Measurements from ENCODE around the gene SNRNP200.
"Not testable (repeated sequence)": the region's sequence is repeated elsewhere in the genome, so short reads cannot be mapped to it uniquely, and the experiment has no call there.

Gene SNRNP200

DNA sequence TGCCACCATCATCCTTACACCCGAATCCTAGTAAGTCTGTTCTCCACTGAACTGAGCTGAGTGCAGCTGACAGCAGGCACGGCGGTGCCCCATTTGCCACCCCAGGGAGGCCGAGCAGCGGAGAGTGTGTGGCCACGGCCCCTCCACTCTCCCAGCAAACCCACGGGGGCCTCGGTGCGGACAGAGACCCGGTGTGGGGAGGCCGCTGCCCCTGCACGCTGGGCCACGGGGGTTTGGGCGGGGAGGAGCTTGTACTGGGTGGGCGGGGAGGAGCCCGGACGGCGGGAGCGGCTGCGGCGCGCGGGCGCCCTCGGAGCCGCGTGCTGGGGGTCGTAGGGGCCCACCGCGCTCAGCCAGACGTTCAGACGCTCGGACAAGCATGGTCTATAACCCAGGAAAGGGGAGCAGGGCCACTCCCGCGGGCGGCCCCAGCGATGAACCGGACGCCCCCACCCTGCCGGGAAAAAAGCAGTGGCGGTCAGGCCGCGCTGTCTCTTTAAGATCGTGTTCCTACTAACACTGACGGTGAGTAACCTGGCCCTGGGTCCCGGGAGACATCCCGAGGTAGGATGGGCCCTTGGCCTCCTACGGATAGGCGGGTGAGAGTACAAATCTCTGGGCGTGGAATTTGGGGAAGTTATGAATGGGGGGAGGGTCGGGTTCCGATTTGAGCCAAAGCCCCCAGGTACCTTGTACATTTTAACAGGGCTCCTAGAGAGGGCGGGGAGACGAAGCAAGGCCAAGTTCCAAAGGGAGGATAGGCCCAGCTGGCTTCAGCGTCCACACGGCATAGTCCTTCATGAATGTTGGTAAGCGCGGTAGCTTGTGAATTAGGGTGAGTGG lies 19.9 kb upstream of the SNRNP200 start, which contains the start of gene ITPRIPL1:
ITPRIPL1 (plus strand) TSS at position 277 of the 843 bp plus-strand sequence; CDS start at position 800, 523 bp downstream.
- peak in 1 of 2 donors; percentile 30 for DNase-seq (ENCODE audit: low read depth in 1 of 2, low spot score in 1 of 2)

DNA sequence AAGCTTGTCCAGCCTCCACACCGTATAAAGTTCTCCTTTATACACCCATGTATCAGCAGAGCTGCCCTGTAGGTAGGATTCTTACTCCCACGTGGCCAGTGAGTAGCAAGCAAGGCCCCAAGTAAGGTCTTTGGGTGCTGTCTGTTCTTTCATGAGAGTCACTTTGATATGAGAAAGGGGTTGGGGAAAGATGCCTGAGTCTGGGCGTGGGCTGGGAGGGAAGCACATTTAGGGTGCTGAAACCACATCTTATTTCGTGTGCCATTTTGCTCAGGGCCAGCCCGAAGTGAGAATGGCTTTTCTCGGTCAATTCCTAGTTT lies 19.3 kb upstream of the SNRNP200 start:
- no peak for DNase-seq (ENCODE audit: low read depth in 1 of 2, low spot score in 1 of 2)

DNA sequence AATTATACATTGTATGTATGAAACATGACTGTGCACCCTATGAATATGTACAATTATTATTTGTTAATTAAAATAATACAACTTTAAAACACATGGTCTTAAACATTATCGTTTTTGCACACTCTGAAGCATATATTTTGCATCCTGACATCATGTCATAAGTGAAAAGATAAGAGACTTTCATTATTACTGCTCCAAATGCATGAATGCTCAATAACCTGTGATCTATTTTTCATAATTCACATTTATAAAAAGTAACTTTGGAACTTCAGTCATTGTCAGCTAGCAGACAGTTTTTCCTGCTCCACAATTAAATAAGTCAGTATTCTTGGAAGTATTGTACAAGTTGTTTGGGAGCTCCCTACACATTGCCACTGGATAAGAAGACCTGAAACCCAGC lies 18.5 kb upstream of the SNRNP200 start:
- DNase-seq (ENCODE audit: low read depth in 1 of 2, low spot score in 1 of 2): no peak

DNA sequence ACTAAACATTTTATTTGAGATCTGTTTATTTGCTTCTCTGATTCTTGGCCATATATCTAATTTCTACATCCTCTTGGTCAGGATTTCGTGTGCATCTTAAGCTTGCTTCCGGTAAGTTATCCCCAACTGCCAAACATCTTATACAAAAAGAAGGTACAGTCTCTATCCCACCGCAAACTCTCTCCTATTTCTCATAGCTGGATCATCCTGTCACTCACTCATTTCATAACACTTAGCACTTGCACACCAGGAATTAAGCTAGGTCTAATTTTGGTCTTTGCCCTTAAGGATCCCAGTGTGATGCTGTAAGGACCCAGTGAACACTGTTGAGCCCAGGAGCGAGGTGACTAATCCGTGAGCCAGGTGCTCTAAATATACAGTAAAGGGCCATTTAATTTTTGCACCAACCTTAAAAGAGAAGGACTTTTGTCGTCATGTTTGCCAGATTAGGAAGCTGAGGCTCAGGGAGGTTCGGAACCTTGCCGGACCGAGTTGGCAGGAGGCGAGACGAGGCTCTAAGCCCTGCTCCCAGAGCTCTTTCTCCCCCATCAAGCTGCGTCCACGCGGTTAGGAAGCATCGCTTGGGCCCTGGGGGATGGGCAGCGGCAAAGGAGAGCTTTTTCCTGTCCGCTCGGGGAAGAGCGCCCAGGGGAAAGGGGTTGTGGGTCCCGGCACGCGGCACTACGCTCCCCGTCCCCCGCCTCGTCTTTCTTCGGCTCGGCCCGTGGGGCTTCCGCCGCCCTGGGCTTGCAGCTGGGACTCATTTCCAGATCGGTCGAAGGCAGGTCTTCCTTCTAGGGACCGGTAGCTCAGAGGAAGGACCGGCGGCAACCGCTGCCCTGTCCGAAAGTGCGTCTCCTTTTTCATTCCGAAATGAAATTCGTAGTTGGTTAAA lies 15.6 kb upstream of the SNRNP200 start:
- DNase-seq (ENCODE audit: low read depth in 1 of 2, low spot score in 1 of 2): peak in 1 of 2 donors; percentile 21

DNA sequence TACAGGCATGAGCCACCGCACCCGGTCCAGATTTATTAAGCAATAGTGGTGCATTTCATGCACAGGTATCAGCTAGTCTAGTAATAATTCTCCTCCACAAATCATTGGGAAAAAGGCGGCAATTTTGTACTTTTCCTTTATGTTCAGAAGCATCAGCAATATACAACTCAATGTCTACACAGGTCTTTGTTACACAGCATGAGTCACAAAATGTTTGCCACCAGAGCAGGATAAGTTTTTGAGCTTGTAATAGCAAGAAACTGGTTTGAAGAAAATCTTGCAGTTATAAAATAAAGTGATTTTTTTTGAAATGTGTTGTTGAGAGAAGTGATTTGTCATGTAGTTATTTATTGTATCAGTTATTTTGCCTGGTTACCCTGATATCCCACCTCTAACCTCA lies 15.0 kb upstream of the SNRNP200 start:
- no peak for DNase-seq (ENCODE audit: low read depth in 1 of 2, low spot score in 1 of 2)

DNA sequence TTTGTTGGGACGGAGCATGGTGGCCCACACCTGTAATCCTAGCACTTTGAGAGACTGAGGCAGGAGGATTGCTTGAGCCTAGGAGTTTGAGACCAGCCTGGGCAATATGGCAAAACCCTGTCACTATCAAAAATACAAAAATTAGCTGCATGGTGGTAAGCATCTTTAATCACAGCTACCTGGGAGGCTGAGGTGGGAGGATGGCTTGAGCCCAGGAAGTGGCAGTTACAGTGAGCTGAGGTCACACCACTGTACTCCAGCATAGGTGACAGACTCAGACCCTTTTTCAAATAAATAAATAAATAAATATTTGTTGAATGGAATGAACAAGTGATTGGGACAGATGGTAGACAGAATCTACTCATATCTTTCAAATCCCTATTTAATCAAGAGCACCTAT lies 14.1 kb upstream of the SNRNP200 start:
- no peak for DNase-seq (ENCODE audit: low read depth in 1 of 2, low spot score in 1 of 2)

DNA sequence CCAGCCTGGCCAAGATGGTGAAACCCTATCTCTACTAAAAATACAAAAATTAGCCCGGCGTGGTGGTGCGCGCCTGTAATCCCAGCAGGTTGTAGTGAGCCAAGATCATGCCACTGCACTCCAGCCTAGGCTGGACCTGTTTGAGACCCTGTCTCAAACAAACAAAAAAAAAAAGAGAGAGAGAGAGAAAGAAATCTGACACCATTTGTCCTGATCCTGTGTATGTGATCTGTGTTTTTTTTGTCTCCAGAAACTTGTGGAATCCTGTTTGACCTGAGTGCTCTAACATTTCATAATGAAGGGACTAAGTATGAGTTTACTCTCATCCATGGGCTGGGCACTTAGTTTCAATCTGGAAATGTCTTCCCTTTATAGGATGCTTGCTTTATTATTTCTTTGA lies 13.4 kb upstream of the SNRNP200 start:
- DNase-seq (ENCODE audit: low read depth in 1 of 2, low spot score in 1 of 2): no peak

DNA sequence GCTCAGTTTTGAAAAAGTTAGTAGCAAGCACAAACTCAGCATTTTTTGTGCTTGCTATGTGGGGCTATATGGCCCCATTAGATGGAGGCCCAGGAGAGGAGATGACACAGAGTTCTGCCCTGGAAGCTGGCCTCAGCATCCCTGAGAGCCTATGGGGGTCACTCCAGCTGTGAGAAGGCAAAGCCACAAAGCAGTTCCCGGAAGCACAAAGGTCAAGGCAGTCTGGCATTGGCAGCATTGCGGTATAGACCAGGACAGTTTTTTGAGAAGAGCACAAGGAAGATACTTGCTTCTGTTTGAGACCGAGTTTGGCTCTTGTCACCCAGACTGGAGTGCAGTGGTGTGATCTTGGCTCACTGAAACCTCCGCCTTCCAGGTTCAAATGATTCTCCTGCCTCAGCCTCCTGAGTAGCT lies 12.2 kb upstream of the SNRNP200 start:
- DNase-seq (ENCODE audit: low read depth in 1 of 2, low spot score in 1 of 2): no peak

DNA sequence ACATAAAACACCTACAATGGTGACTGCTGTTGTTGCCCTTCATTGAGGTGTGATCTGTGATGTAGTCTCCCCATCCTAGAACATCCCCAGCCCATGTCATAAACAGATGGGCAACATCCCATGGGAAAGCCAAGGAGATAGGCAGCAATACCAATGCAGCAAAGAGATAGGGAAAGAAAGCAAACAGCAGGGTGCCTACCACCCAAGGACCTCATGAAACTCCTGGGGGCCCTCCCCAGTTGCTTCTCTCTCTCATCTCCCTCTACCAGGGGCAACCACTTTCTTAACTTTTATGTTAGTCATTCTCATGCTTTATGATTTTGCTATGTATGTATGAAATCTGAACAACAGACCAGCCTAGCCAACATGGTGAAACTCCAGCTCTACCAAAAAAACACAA lies 11.7 kb upstream of the SNRNP200 start:
- no peak for DNase-seq (ENCODE audit: low read depth in 1 of 2, low spot score in 1 of 2)

DNA sequence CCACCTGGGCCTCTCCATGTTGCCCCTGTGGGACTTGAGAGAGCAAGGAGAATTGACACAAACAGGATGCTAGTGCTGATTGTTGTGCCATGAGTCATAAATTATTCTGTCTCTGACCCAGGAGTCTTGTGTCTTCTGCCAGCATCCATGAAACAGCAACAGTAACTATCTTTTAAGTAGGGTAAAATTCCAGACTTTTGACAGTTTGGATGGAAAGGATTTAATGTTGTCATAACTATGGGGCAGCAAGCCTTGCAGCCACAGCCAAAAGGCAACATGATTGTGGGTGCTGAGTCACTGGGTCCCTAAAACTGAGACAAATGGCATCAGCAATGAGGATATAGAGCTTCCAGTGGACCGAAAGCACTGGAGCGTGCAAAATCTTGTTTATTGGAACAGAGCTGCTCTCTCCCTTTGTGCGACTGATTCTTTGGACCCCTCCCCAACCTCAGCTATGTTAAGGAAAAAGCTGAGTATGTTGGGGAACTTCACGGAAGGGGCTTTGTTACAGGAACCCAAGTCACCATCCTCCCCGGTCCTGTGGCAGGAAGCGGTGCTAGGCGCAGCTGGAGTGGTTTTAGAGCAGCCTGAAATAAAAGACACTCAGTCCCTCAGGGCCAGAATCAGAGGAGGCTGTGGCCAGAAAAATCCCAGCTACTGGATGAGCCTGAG lies 10.2 kb upstream of the SNRNP200 start:
- no peak for DNase-seq (ENCODE audit: low read depth in 1 of 2, low spot score in 1 of 2)

DNA sequence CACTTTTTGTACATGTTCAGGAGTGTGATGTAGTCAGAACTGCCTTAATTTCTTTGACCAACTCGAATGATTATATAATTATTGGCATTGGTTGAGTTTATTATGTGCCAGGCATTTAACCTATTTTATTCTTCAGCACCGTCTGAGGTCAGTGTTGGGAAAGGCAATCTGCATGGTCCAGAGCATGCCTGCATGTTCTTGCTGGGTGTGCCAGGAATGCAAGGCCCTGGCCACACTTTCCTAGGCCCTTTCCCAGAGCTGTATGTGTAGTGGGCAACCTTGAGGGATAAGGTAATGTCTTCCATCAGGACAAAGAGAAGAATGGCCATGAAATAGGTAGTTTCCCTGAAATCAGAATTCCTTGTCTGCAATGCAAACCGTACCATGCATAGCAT lies 9.7 kb upstream of the SNRNP200 start:
- DNase-seq (ENCODE audit: low read depth in 1 of 2, low spot score in 1 of 2): no peak

DNA sequence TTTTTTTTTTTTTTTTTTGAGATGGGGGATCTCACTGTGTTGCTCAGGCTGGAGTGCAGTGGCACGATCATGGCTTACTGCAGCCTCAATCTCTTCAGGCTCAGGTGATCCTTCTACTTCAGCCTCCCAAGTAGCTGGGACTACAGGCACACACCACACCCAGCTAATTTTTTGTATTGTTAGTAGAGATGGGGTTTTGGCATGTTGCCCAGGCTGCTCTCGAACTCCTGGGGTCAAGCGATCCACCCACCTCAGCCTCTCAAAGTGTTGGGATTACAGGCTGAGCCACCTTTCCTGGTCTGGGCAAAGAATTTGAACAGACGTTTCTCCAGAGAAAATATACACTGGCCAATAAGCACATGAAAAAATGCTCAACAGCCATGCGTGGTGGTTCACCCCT lies 2.9 kb upstream of the SNRNP200 start:
- DNase-seq (ENCODE audit: low read depth in 1 of 2, low spot score in 1 of 2): no peak

DNA sequence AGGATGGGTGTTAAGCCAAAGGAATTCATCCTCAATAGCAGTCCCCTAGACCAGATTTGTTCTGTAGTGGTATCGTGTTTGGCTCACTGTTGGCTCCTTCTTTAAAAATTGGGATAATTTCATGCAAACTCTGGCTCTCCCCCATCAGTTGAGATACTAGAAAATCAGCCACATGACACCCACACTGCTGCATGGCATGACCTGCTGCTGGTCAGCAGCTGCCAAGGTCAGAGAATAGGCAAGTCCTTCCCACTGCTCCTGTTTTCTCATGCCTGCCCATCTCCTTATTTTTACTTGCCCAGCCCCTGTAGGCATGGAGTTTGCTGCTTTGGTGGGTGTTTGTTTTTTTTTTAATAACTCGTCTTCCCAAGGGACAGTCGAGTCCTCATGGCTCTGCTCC lies 1.0 kb upstream of the SNRNP200 start:
- DNase-seq (ENCODE audit: low read depth in 1 of 2, low spot score in 1 of 2): no peak

DNA sequence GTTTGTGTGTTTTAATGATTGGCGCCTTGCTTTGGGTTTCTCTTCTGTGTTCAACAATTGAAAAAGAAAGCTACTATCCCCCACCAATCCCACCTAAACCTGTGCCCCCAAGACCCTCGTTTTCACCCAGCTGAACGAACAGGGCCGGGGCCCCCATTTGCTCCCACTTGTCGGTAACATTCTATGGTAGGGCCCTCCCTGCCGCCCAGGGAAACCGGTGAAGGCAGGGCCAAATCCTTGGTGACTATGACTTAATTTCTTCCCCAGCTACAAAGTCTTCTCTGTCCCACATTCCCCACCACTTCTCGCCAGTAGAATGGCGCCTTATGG lies 598 bp upstream of the SNRNP200 start:
- DNase-seq (ENCODE audit: low read depth in 1 of 2, low spot score in 1 of 2): no peak

DNA sequence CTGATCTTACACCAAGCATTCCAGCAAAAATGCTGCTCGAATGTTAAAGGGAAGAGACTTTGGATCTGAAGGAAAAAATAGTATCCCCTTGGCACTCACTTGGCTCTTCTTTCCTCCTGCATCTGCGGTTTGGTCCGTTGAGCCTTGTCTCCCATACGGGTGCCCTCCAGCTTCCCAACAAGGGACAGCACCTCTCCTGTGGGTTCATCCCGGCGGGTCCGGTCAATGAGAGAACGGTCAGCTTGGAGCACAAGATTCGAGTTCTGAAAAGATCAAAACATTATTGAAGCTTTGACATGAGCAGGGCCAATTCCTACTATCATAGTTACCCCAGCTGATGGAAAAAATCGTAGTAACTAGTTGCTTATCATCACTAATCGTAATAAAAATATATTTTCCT lies 740 bp downstream of the SNRNP200 start:
- no peak for DNase-seq (ENCODE audit: low read depth in 1 of 2, low spot score in 1 of 2)

DNA sequence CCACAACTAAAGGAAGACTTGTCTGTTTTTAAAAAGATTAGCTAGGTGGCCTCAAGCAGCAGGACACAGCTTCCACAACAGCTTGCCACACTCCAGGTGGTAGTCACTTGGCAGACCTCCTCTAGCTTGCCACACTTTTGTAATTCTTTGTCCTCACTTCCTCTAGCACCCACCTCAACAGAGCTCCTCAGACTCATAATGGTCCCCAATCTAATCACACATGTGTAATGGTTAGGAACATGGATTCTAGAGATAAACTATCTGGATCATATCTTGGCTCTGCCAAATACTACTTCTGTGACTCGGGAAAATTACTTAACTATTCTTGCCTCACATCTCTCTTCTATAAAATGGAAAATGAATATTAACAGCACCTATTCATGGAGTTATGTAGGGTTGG lies 3.5 kb downstream of the SNRNP200 start:
- DNase-seq (ENCODE audit: low read depth in 1 of 2, low spot score in 1 of 2): no peak

DNA sequence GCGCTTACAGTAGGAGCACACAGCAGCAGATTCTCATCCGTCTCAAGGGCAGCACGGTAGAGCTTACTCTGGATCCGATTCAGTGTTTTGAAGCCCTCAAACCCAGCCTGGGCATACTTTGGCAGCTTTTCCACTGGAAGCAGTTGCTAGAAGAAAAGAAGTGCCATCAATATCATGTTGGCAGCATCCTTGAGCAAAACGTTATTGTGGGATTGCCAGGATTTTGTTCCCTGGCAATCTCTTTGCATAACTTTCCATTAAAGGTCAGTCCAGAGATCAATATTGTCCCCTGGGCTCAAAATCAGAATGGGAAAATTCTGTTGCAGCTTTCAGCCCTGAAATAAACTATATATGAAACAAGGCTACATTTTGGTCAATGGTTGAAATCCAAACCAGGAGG lies 8.4 kb downstream of the SNRNP200 start:
- no peak for DNase-seq (ENCODE audit: low read depth in 1 of 2, low spot score in 1 of 2)

DNA sequence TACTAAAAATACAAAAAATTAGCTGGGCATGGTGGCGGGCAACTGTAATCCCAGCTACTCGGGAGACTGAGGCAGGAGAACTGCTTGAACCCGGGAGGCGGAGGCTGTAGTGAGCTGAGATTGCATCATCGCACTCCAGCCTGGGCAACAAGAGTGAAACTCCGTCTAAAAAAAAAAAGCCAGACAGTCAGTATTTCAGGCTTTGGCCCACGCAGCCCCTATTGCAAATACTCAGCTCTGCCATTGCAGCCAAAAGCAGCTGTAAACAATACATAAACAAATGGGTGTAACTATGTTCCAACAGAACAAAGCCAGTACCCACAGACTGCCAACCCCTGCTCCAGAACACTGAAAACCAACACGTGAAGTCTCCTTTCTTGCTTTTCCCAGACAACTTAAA lies 11.1 kb downstream of the SNRNP200 start:
- not testable (repeated sequence) for DNase-seq (ENCODE audit: low read depth in 1 of 2, low spot score in 1 of 2)

DNA sequence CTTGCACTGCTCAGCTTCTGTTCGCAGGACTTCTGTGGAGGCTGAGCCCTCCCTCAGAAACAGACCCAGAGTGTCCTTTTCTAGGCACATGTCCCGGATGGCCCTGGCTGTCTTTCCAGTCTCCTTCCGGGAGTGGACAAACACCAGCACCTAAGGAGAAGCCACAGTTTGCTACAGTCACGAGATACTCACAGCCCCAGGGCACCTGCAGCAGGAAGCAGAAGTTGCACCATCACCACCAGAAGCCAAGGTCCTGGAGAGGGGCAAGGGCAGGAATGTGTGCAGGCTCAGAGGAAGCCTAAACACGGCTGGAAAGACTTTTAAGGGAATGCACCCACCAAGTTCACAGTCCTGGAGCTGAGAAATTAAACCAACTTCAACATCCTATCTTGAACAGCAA lies 13.6 kb downstream of the SNRNP200 start:
- no peak for DNase-seq (ENCODE audit: low read depth in 1 of 2, low spot score in 1 of 2)

DNA sequence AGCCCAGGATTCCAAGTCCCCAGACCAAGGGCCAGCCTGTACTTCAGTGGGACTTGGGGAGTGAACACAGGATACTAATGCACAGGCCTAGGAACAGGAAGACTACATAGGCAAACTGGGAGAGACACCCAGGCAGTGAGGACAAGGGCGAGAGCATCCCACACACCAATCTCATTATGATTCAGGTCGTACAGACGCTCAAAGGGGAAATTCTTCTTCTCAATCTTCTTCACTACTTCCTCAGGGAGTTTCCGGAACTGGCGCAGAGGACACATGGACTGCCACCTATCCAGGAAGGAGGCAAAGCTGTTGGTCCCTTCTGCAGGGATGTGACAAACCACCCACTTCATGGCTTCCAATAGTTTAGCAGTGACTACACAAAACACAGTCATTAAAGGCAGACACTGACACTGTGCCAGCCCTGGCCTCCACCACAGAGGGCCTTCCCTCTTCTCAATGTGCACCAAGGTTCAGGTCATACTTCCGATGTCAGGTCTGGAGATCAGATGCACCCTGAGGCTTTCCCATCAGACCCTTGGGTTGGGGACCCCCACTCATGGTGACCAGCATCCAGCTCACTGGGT lies 18.0 kb downstream of the SNRNP200 start:
- no peak for DNase-seq (ENCODE audit: low read depth in 1 of 2, low spot score in 1 of 2)

DNA sequence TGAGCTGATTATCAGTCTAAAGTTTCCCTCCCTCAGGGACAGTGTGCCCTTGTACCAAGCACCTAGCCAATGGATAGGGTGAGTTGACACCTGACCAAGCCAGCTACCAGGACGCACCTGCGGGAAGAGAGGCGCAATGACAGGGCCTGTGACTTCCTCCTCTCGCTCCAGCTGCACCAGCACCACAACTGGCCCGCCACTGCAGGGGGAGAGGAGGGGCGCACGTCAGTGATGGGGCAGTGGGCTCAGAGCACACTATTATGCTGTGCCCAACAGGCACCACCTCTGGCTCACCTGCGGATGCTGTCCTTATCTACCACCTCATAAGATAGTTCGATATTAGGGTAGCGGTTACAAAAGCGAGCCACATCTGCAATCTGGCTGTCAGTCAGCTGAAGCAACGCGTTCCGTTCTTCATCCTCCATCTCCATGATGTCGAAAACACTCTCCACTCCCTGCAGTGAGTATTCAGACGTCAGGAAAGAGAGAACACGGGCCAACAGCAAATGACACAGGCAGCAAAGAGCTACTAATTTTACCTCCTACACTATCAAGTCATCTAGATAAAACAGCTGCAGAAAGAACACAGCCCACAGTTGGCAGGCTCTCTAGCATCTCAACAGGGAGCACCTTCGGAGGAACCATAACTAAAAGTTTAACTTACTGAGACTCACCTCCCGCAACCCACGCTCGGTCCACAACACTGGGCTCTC lies 28.4 kb downstream of the SNRNP200 start:
- DNase-seq (ENCODE audit: low read depth in 1 of 2, low spot score in 1 of 2): no peak

All from stimulated activated CD4-positive, alpha-beta T cell treated with anti-CD3 and anti-CD28 coated beads, Interleukin-15, amount 100 ng/mL, for 1 hour (primary cell).